GM20431 (cell line): ENCODE results near the gene SAMD4B.

ENCODE experiments used
- in situ Hi-C: fragments of 300-500 bp; cut with MseI, MboI; formaldehyde crosslinking; loops from one replicate; pipeline ENCODE4 v1.15.0; 2020; ENCODE audit warnings: low sequenced_read_pairs; ENCODE audit not compliant: unreplicated experiment

Gene SAMD4B, protein sequence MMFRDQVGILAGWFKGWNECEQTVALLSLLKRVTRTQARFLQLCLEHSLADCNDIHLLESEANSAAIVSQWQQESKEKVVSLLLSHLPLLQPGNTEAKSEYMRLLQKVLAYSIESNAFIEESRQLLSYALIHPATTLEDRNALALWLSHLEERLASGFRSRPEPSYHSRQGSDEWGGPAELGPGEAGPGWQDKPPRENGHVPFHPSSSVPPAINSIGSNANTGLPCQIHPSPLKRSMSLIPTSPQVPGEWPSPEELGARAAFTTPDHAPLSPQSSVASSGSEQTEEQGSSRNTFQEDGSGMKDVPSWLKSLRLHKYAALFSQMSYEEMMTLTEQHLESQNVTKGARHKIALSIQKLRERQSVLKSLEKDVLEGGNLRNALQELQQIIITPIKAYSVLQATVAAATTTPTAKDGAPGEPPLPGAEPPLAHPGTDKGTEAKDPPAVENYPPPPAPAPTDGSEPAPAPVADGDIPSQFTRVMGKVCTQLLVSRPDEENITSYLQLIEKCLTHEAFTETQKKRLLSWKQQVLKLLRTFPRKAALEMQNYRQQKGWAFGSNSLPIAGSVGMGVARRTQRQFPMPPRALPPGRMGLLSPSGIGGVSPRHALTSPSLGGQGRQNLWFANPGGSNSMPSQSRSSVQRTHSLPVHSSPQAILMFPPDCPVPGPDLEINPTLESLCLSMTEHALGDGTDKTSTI

DNA sequence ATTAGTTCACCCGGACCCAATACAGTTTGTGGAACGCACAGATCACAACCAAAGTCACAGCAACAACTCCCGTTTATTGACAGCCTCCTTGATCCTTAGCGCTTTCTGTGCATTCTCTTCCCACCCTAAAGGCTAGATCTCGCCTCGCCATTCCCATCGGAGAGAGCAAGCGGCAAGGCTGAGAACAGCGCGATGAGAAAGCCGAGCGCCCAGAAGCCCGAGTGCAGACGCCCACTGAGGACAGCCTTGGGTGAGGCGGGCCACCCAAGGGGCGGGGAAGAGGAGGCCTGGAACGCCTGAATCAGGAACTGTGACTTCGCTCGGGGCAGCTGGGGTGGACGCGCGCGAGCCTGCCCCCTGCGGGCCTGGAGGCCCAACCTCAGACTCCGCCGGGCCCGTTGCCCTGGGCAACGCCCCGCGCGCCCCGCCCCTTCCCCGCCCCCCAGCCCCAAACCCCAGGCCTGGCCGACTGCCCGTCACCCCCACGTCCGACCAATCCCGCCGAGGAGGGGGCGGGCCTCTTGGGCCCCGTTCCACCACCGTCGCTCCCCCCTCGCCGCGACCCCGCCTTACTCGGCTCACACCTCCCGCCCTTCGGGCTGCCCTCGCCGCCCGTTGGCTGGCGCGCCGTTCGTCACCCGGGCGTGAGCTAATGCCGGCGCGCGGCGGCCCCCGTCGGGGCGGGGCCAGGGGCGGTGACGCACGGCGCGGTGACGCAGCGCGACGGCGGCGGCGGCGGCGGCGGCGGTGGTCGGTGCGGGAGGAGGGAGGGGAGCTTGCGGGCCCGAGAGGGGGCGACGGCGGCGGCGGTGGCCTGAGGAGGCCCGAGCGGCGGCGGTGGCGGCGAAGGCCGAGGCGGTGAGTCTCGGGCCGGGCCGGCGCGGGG is at the start of gene SAMD4B:
SAMD4B (plus strand) TSS at position 703 of the 886 bp plus-strand sequence. CDS start 14,473 bp downstream, outside the sequence.
- in situ Hi-C loops, result no loop called here

GRCh38 chr19:39293394-39293793 is 48.8 kb upstream of the SAMD4B start:
- in situ Hi-C loops, result no loop called here

DNA sequence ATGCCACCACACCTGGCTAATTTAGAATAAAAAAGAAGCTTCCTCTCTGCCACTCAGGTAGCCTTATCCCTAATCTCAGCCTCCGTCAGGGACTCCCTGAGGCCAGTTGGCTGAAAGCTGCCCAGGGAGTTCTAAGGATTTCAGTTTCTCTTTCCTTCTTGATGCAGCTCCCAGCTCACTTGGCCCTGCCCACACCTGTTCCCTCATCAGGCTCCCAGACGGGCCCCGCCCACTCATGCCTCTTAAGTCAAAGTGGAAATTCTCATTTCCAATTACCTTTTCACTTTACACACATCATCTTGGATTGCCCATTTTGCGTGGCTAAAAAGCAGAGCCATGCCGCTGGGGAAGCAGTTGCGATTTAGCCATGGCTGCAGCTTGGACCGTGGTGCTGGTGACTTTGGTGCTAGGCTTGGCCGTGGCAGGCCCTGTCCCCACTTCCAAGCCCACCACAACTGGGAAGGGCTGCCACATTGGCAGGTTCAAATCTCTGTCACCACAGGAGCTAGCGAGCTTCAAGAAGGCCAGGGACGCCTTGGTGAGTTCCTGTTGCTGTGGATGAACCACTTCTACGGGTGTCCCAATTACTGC is 46.1 kb upstream of the SAMD4B start, which contains the start of gene IFNL1:
IFNL1 (plus strand) TSS at position 353 of the 591 bp plus-strand sequence; CDS start at position 368, 15 bp downstream.
- in situ Hi-C loops, result no loop called here

- in situ Hi-C loops, result no loop called here
Measured at GRCh38 chr19:39296906-39297305, 45.3 kb upstream of the SAMD4B start.

- in situ Hi-C loops, result no loop called here
Measured at GRCh38 chr19:39297931-39298634, 44.1 kb upstream of the SAMD4B start.

DNA sequence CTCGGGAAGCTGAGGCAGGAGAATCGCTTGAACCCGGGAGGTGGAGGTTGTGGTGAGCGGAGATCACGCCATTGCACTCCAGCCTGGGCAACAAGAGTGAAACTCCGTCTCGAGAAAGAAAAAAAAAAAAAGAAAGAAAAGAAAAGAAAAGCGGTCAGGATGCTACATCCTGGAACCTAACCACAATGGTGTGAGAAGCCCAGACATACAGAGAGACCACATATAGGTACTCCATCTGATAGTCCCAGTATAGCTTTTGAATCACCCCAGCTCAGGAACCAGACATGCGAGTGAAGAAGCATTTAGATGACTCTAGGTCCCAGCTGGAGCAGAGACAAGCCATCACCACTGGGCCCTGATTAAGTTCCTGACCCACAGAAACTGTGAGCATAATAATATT is 42.8 kb upstream of the SAMD4B start:
- in situ Hi-C loops, result no loop called here

GRCh38 chr19:39299832-39300231 is 42.4 kb upstream of the SAMD4B start:
- in situ Hi-C loops, result no loop called here

- in situ Hi-C loops, result no loop called here
Measured at GRCh38 chr19:39301021-39301420, 41.2 kb upstream of the SAMD4B start.

DNA sequence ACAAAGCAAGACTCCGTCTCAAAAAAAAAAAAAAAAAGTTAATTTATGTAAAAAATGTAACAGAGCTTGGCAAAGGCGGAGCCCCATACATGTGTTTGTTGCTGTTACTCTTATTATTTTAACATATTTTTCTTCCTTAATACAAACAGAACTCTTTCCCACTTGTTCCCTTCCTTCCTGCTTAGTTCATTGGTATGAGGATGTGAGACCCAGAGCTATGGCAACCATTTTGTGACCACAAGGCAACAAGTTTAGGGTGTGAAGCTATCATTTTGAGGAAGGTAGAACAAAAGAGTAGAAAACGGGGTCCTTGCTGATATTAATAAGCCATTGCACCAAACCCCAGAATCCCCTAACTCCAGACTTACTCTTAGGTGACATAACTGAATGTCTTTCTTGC is 40.7 kb upstream of the SAMD4B start:
- in situ Hi-C loops, result no loop called here

DNA sequence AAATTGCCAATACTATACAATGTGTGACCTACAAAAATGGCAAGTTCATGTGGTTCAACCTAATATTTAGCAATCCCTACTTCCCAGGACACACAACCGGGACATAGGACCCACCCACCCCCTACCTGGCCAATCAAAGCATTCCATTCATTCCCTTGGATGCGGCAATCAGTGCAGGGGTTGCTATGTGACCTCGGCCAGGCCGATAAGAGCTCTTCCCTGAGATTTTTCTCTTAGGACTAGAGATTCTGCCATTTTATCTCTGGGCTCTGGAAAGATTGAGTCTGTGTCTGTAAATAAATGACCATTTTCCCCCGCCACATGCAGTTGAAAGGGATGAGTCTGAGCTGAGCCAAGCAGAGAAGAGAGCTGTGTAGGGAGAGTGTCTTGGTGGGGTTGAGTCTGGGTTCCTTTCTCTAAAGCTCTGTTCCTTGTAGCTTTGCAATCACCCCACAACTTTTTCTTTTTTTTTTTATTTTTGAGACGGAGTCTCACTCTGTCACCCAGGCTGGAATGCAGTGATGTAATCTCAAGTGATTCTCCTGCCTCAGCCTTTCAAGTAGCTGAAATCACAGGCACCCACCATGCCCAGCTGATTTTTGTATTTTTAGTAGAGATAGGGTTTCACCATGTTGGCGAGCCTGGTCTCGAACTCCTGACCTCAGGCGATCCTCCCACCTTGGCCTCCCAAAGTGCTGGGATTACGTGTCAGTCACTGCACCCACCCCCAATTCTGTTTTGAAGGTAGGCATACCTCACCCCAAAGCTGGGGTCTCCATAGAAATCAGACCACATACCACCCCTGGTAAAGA is 38.6 kb upstream of the SAMD4B start:
- in situ Hi-C loops, result no loop called here

GRCh38 chr19:39304185-39304513 is 38.1 kb upstream of the SAMD4B start:
- in situ Hi-C loops, result no loop called here

- in situ Hi-C loops, result no loop called here
Measured at GRCh38 chr19:39304701-39305571, 37.3 kb upstream of the SAMD4B start.

DNA sequence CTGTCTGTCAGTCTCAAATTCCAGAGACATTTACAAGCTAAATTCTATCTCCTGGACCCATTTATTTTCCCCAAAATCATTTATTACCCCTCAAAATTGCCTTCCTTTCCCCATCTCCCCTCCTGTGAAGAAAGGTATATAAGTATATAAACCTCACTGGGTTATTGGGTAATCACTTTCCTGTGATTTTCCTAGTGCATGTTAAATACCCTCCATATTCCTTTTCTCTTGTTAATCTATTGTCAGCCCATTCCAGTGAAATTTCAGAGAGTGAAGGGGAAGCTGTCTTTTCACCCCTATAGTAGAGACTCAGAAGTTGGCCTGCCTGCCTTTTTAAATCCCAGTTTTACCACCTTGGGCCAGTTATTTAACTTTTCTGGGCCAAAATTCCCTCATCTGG is 36.1 kb upstream of the SAMD4B start:
- in situ Hi-C loops, result no loop called here

DNA sequence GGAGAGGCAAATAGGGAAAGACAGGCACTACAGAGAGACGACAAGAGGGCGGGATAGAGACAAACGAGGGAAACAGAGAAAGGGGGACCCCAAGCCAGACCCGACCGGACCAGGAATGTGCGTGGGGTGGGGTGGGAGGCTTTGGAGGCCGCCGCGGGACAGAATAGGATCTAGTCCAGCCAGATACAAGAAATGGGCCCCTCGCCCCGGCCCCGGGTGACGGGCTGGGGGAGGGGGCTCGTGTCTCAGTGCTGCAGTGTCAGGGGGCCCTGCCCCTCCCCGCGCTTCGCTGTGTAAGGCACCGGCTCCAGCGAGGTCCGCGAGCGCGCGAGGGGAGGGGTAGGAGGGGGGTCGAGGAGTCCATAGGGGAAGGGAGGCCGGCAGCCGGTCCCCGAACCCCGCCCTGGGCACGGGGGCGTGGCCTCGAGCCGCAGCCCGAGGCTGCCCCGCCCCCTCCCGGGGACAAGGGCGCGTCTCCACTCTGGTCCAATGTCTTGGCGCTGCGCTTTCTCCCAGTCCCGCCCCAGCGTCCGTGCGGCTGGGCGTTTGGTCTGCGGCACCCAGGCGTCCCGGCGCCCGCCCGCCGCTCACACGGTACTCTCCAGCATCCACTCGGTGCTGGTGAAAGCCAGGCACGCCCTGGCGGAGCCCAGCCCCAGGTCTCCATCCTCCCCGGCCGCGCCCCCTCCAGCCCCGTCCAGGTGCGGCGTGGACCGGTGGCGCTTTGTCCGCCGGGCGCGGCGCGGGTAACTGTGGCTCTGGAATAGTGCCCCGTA is 35.0 kb upstream of the SAMD4B start:
- in situ Hi-C loops, result no loop called here

DNA sequence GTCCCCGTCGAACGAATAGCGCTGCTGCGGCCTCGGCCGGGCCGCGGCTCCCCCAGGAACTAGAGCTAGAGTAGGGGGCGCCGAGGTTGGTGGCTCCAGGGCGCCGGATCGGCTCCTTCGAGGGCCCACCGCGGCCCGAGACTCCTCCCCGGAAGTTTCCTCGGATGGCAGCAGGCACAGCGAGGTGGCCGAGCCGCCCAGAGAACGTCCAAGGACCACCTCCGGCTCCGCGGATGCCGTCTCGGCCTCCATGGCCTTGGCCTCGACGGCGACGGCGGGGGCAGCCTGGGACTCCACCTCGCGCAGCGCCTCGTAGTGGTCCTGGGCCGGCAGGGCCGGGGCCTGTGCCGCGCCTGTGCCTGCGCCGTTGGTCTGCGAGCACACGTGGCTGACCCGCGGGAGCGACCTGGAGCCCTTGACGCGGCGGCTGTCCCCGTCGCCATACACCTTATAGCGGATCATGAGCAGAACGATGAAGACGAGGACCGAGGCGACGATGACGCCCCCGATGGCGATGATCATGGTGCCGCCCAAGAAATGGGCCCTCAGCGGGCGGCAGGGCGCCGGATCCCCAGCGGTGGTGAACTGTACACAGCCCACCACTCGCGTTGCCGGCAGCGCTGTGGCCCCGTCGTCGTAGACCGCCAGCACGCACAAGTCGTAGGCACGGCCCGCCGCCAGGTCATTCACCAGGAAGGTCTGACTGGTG is 34.2 kb upstream of the SAMD4B start:
- in situ Hi-C loops, result no loop called here

DNA sequence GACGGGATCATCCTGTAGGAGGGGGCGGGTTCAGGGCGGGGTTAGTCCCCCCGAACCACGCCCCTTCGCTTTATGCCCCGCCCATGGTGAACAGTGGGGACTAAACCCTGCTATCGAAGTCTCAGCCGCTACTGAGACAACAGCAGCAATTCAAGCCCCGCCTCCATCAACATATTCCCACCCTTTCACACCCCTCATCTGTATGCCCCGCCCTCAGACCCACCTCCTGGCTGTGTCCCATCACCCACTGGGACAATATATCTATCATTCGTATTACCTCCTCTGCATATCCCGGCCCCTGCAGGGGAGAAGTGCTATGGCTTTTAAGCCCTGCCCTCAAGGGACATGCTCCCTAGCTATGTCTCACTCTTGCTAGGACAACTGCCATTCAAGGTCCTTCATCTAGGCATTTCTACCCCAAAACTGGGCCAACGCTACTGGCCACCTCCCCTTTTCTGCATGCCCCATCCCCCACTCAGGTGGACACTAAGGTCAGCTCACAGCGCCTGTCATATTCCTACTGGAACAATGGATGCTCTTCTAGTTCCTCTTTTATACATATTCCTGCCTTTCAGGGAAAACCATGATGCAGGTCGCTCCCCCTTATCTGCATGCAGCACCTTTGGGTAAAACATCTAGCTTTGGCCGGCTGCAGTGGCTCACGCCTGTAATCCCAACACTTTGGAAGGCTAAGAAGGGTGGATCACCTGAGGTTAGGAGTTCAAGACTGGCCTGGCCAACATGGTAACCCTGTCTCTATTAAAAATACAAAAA is 33.5 kb upstream of the SAMD4B start:
- in situ Hi-C loops, result no loop called here
